K562 (cell line): ENCODE results near the gene UCP3. TPM values are rescaled to one million over a fixed set of nuclear protein-coding genes. Genes with fewer than 3 reads are reported as not detected.

Experiments
- CREM ChIP-seq: IDR thresholded peaks from 2 replicates; pipeline ENCODE4 v1.6.1; 2014; ENCODE audit warnings: antibody characterized with exemption, low read depth
- CTBP1 ChIP-seq: fragments of 450-650 bp; IDR thresholded peaks from 2 replicates; pipeline ENCODE4 v1.6.1; 2016; ENCODE audit warnings: borderline replicate concordance
- EHMT2 ChIP-seq: fragments of 450-650 bp; IDR thresholded peaks from 2 replicates; pipeline ENCODE4 v1.6.1; 2018; ENCODE audit warnings: antibody characterized with exemption
- FOS ChIP-seq: IDR thresholded peaks from 3 replicates; pipeline ENCODE4 v1.6.1; 2011; ENCODE audit not compliant: insufficient read length; ENCODE audit errors: extremely low read depth
- FOXJ2 ChIP-seq: fragments of 200-800 bp; sonication (Bioruptor generic); IDR thresholded peaks from 2 replicates; pipeline ENCODE4 v1.6.1; 2016; ENCODE audit warnings: missing genetic modification characterization, missing compliant biosample characterization
- HNRNPLL ChIP-seq: fragments of 200-400 bp; formaldehyde crosslinking; IDR thresholded peaks from 2 replicates; pipeline ENCODE4 v1.6.1; 2017; ENCODE audit warnings: low read length, low read depth, mild to moderate bottlenecking; ENCODE audit not compliant: poor library complexity, severe bottlenecking
- NFYB ChIP-seq: IDR thresholded peaks from 2 replicates; pipeline ENCODE4 v1.6.1; 2011; ENCODE audit warnings: mild to moderate bottlenecking, moderate library complexity; ENCODE audit not compliant: insufficient read length; ENCODE audit errors: extremely low read depth
- PHF8 ChIP-seq: fragments of 200-600 bp; sonication (generic); IDR thresholded peaks from 2 replicates; pipeline ENCODE4 v1.6.1; 2012; ENCODE audit warnings: mixed run types, mild to moderate bottlenecking, inconsistent platforms, low read length, moderate library complexity, borderline replicate concordance
- RCOR1 ChIP-seq, 2 experiments: IDR thresholded peaks; 2 replicates each; pipeline ENCODE4 v1.6.1; 2012; ENCODE audit warnings: low read depth in 2 of 2, low read length in 2 of 2, borderline replicate concordance in 1 of 2, improper control_type of control experiment in 1 of 2
- SETDB1 ChIP-seq: IDR thresholded peaks from one replicate; pipeline ENCODE4 v1.6.1; 2012; ENCODE audit warnings: low read length, control low read depth, inconsistent platforms
- SMAD1 ChIP-seq: fragments of 150-350 bp; IDR thresholded peaks from 2 replicates; pipeline ENCODE4 v1.6.1; 2014; ENCODE audit warnings: low read length, low read depth; ENCODE audit not compliant: partially characterized antibody
- TARDBP ChIP-seq: fragments of 450-650 bp; IDR thresholded peaks from 2 replicates; pipeline ENCODE4 v1.6.1; 2016
- THRAP3 ChIP-seq: fragments of 450-650 bp; IDR thresholded peaks from 2 replicates; pipeline ENCODE4 v1.6.1; 2016; ENCODE audit warnings: mild to moderate bottlenecking, inconsistent platforms, borderline replicate concordance
- U2AF2 ChIP-seq: fragments of 200-400 bp; formaldehyde crosslinking; optimal IDR thresholded peaks from 2 replicates; pipeline ENCODE3; 2017; ENCODE audit warnings: low read depth, mild to moderate bottlenecking, low read length
- ZFPM2 ChIP-seq: fragments of 250-450 bp; sonication (Bioruptor Pico); IDR thresholded peaks from 2 replicates; pipeline ENCODE4 v1.5.1; 2022; ENCODE audit warnings: mild to moderate bottlenecking
- ZNF165 ChIP-seq: fragments of 250-450 bp; sonication (Bioruptor Pico); IDR thresholded peaks from 2 replicates; pipeline ENCODE4 v1.4.0; 2020; ENCODE audit warnings: borderline replicate concordance
- ZNF24 ChIP-seq: fragments of 450-650 bp; IDR thresholded peaks from 2 replicates; pipeline ENCODE4 v1.6.1; 2016
- ZNF75A ChIP-seq: fragments of 450-650 bp; formaldehyde crosslinking; IDR thresholded peaks from 2 replicates; pipeline ENCODE4 v1.4.0; 2020; ENCODE audit warnings: mild to moderate bottlenecking
- polyA plus RNA-seq, 8 experiments: library from polyadenylated mRNA; depleted of rRNA in 4 of 8; stranded (reverse) in 5 of 8; unstranded in 3 of 8; fragments of >200 nt; fragmentation: Nextera tagmentation in 2 of 8; fragmentation: Illumina TruSeq in 1 of 8; extraction: Ambion mirVana in 2 of 8; extraction: Trizol in 1 of 8; gene quantifications; 2 replicates each; pipeline versions ENCODE4 v1.2.1 to v1.2.3, GENCODE V29; 2011 to 2014; ENCODE audit warnings: inconsistent platforms in 1 of 8, missing spikeins in 1 of 8
- total RNA-seq, 7 experiments: library from RNA; depleted of rRNA in 6 of 7; stranded (reverse); fragments of >200 nt in 6 of 7; fragmentation: Illumina TruSeq in 2 of 7; extraction: Trizol in 2 of 7; gene quantifications; 2 replicates each; pipeline versions ENCODE4 v1.2.1 to v1.2.3, GENCODE V29; 2011 to 2021; ENCODE audit warnings: low replicate concordance in 1 of 7
- TF ChIP-seq, protein P1 (sequence below): fragments of 250-450 bp; sonication (Bioruptor Pico); IDR thresholded peaks from 2 replicates; pipeline ENCODE4 v1.8.0; 2022; ENCODE audit warnings: inconsistent platforms, mild to moderate bottlenecking, moderate library complexity, borderline replicate concordance
- TF ChIP-seq, protein P2 (sequence below): sonication (generic); formaldehyde crosslinking; IDR thresholded peaks from 2 replicates; pipeline ENCODE4 v1.8.0; 2022; ENCODE audit warnings: mild to moderate bottlenecking, missing genetic modification reagents
- TF ChIP-seq, protein P3 (sequence below): fragments of 250-450 bp; sonication (Bioruptor Pico); IDR thresholded peaks from 2 replicates; pipeline ENCODE4 v1.4.0; 2020; ENCODE audit warnings: mild to moderate bottlenecking, moderate library complexity

The UCP3 gene
- total and polyA plus RNA-seq, 9 of the 15 experiments (the other 6 are each of a cell fraction or from before 2014, with no cell fraction given), result 0.05 to 0.65 (median 0.25) TPM; not detected in 2

DNA sequence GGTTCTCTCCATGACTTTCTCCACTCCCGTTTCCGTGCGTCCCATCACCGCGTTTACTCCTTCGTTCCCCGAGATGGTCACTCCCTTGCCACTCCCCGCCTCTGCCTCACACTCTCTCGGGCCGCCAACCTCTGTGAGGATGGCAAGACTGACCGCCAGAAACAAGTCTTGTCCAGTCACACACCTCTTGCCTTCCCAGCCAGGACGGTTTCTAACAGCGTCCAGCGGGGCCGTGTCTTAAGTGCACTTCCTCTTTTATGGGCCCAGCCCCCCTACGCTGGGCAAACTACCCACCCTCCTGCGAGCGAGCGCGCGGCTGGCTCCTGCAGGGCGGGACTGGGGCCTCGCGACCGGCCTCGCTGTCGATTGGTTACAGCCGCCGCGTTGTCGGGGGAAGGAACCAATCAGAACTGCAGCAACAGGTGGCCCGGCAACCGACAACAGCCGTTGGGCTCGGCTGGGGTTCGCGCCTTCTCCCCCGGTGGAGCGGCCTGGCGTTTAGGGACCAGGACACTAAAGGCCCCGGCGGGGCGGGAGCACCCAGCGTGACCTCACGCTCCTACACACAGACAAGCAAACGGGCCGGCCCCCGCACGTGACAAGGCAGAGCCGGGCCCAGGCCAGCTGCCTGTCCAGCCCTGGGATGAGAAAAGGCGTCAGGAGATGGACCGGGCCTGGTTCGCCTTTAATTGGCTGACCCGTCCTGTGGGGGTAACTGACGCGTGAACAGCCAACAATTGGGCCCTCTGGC, 25.7 kb downstream of the UCP3 start (continued):
- TF ChIP-seq NFYB (peak; percentile 75), ZNF75A (CRISPR knock-in tag) (no peak), ZNF24 (peak; percentile 7; the same call in 1 of the 2 replicates), U2AF2 (no peak), THRAP3 (no peak), FOS (peak; percentile 82), CTBP1 (peak; percentile 95), ZNF165 (CRISPR knock-in tag) (peak; percentile 89; the same call in 1 of the 2 replicates), FOXJ2 (tag) (peak; percentile 90), TARDBP (peak; percentile 41; the same call in 1 of the 2 replicates), PHF8 (peak; percentile 92), RCOR1 (IDR thresholded peaks at IDR 0.05; ENCODE audit: borderline replicate concordance in 1 of 2, low read depth in 2 of 2, low read length in 2 of 2) (peak in 1 of 2 experiments; percentile 63; a peak in 2 of 4 replicates), SMAD1 (no peak), ZFPM2 (no peak), CREM (peak; percentile 80), EHMT2 (no peak), SETDB1 (no peak), HNRNPLL (no peak)
- TF ChIP-seq, protein P1, sequence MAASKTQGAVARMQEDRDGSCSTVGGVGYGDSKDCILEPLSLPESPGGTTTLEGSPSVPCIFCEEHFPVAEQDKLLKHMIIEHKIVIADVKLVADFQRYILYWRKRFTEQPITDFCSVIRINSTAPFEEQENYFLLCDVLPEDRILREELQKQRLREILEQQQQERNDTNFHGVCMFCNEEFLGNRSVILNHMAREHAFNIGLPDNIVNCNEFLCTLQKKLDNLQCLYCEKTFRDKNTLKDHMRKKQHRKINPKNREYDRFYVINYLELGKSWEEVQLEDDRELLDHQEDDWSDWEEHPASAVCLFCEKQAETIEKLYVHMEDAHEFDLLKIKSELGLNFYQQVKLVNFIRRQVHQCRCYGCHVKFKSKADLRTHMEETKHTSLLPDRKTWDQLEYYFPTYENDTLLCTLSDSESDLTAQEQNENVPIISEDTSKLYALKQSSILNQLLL (CRISPR knock-in tag), result no peak
- TF ChIP-seq, protein P2, sequence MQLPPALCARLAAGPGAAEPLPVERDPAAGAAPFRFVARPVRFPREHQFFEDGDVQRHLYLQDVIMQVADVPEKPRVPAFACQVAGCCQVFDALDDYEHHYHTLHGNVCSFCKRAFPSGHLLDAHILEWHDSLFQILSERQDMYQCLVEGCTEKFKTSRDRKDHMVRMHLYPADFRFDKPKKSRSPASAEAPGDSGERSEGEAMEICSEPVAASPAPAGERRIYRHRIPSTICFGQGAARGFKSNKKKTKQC (CRISPR knock-in tag), result peak; percentile 81; the same call in 1 of the 2 replicates
- TF ChIP-seq, protein P3, sequence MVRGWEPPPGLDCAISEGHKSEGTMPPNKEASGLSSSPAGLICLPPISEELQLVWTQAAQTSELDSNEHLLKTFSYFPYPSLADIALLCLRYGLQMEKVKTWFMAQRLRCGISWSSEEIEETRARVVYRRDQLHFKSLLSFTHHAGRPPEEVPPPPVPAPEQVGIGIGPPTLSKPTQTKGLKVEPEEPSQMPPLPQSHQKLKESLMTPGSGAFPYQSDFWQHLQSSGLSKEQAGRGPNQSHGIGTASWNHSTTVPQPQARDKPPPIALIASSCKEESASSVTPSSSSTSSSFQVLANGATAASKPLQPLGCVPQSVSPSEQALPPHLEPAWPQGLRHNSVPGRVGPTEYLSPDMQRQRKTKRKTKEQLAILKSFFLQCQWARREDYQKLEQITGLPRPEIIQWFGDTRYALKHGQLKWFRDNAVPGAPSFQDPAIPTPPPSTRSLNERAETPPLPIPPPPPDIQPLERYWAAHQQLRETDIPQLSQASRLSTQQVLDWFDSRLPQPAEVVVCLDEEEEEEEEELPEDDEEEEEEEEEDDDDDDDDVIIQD (CRISPR knock-in tag), result 0 out of 2 replicates have a peak, but pooled peaks have one; percentile 48
